Smooth muscle cell (in vitro differentiated cells): Measurements from ENCODE around the gene PACRG. TPM values are rescaled to one million over a fixed set of nuclear protein-coding genes. Genes with fewer than 3 reads are reported as not detected.

ENCODE experiments used
- DNase-seq: peaks from one replicate; lab custom pipeline; 2025; ENCODE audit not compliant: unreplicated experiment; lab: John Stamatoyannopoulos, UW
- H2AFZ ChIP-seq: fragments of 200-600 bp; sonication (generic); 2 replicates; pipeline ENCODE4 v1.6.0; 2016; ENCODE audit warnings: antibody characterized with exemption, low read depth, mild to moderate bottlenecking
- H3F3A ChIP-seq: fragments of 200-600 bp; sonication (generic); 2 replicates; pipeline ENCODE4 v1.6.0; 2017; ENCODE audit warnings: antibody characterized with exemption, low read depth
- H3K27ac ChIP-seq: fragments of 200-600 bp; sonication (generic); 2 replicates; pipeline ENCODE4 v1.5.1; 2016; ENCODE audit warnings: low read depth, mild to moderate bottlenecking
- H3K27me3 ChIP-seq: fragments of 200-600 bp; sonication (generic); 2 replicates; pipeline ENCODE4 v1.6.1; 2016; ENCODE audit warnings: low read depth, mild to moderate bottlenecking
- H3K36me3 ChIP-seq: fragments of 200-600 bp; sonication (generic); 2 replicates; pipeline ENCODE4 v1.5.1; 2016; ENCODE audit warnings: low read depth
- H3K4me1 ChIP-seq: fragments of 200-600 bp; sonication (generic); 2 replicates; pipeline ENCODE4 v1.5.1; 2016; ENCODE audit warnings: low read depth
- H3K4me2 ChIP-seq: fragments of 200-600 bp; sonication (generic); 2 replicates; pipeline ENCODE4 v1.6.0; 2016; ENCODE audit warnings: mild to moderate bottlenecking
- H3K4me3 ChIP-seq: fragments of 200-600 bp; sonication (generic); 2 replicates; pipeline ENCODE4 v1.5.1; 2016; ENCODE audit warnings: mild to moderate bottlenecking
- H3K79me2 ChIP-seq: fragments of 200-600 bp; sonication (generic); 2 replicates; pipeline ENCODE4 v1.6.0; 2016; ENCODE audit warnings: low read depth, mild to moderate bottlenecking
- H3K9ac ChIP-seq: fragments of 200-600 bp; sonication (generic); 2 replicates; pipeline ENCODE4 v1.6.0; 2016; ENCODE audit warnings: low read depth
- H3K9me3 ChIP-seq: fragments of 200-600 bp; sonication (generic); replicated peaks from 2 replicates; pipeline ENCODE4 v1.5.1; 2016; ENCODE audit warnings: low read depth
- H4K20me1 ChIP-seq: fragments of 200-600 bp; sonication (generic); 2 replicates; pipeline ENCODE4 v1.6.0; 2016; ENCODE audit warnings: low read depth
- WGBS: methylation state at CpG from one replicate; pipeline ENCODE4 v1.1.7; 2016; ENCODE audit warnings: low lambda C conversion rate; 5-methylcytosine and 5-hydroxymethylcytosine counted together
- polyA plus RNA-seq: library from polyadenylated mRNA; unstranded; fragments of >200 nt; fragmentation: Nextera tagmentation; extraction: Ambion mirVana; gene quantifications from 2 replicates; pipeline ENCODE4 v1.2.1, GENCODE V29; 2016
- total RNA-seq: library from RNA; depleted of rRNA; stranded (reverse); fragments of >200 nt; gene quantifications from 2 replicates; pipeline ENCODE4 v1.2.3, GENCODE V29; 2014
- TF ChIP-seq, protein P1 (sequence below): fragments of 200-600 bp; sonication (generic); IDR thresholded peaks from 2 replicates; pipeline ENCODE4 v1.5.1; 2017; ENCODE audit warnings: borderline replicate concordance, mild to moderate bottlenecking, antibody characterized with exemption; ENCODE audit not compliant: insufficient read depth, poor library complexity, severe bottlenecking

The PACRG gene
- total and polyA plus RNA-seq, 2 experiments from 2014 or later: not detected

DNA sequence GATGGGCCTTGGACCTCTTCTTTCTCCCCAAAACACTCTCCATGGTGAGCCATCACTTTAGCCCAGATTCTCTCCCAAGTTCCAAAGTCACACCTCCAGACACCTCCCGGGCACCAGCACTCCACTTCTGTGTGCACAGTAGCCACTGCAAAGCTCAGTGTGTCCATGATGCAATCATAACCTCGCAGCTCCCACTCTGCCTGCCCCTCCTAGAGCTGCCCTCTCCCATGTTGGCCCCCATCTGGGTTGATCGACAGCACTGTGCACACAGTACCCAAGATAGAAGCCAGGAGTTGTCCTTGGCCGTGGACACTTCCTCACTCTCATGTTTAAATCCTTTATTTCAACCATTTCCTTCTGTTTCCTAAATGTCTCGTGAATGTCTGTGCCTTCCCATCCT lies 293.3 kb downstream of the PACRG start:
- no peak overlapping the region for H3K4me3 ChIP-seq
- no peak overlapping the region for H3K9ac ChIP-seq
- H3K79me2 ChIP-seq: no peaks in the 10 kb centered on the region
- no peaks in the 10 kb centered on the region for H3F3A ChIP-seq
- H3K4me1 ChIP-seq: peaks cover 4% of the 10 kb centered on the region
- H3K36me3 ChIP-seq: no peaks in the 10 kb centered on the region
- no peak overlapping the region for H3K4me2 ChIP-seq
- no peak overlapping the region for H2AFZ ChIP-seq
- H3K27me3 ChIP-seq: no peaks in the 10 kb centered on the region
- 91% methylated on average over 5 of the region's 5 CpGs for WGBS
- H3K27ac ChIP-seq: no peak overlapping the region
- DNase-seq: no peak
- H4K20me1 ChIP-seq: no peaks in the 10 kb centered on the region
- peaks cover 3% of the 10 kb centered on the region for H3K9me3 ChIP-seq
- TF ChIP-seq, protein P1, sequence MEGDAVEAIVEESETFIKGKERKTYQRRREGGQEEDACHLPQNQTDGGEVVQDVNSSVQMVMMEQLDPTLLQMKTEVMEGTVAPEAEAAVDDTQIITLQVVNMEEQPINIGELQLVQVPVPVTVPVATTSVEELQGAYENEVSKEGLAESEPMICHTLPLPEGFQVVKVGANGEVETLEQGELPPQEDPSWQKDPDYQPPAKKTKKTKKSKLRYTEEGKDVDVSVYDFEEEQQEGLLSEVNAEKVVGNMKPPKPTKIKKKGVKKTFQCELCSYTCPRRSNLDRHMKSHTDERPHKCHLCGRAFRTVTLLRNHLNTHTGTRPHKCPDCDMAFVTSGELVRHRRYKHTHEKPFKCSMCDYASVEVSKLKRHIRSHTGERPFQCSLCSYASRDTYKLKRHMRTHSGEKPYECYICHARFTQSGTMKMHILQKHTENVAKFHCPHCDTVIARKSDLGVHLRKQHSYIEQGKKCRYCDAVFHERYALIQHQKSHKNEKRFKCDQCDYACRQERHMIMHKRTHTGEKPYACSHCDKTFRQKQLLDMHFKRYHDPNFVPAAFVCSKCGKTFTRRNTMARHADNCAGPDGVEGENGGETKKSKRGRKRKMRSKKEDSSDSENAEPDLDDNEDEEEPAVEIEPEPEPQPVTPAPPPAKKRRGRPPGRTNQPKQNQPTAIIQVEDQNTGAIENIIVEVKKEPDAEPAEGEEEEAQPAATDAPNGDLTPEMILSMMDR: no peak

- DNase-seq: no peak
- Histone ChIP-seq H3K27ac (no peak overlapping the region), H3K79me2 (no peaks in the 10 kb centered on the region), H3K36me3 (no peaks in the 10 kb centered on the region), H3K4me1 (peaks cover 3% of the 10 kb centered on the region), H4K20me1 (no peaks in the 10 kb centered on the region), H2AFZ (no peak overlapping the region), H3F3A (no peaks in the 10 kb centered on the region), H3K9ac (no peak overlapping the region), H3K4me2 (no peak overlapping the region), H3K27me3 (no peaks in the 10 kb centered on the region), H3K4me3 (no peak overlapping the region), H3K9me3 (peaks cover 3% of the 10 kb centered on the region)
- 93% methylated on average over 1 of the region's 1 CpG for WGBS
- TF ChIP-seq, protein P1: no peak
Measured at GRCh38 chr6:163023700-163024099, 295.9 kb downstream of the PACRG start.

DNA sequence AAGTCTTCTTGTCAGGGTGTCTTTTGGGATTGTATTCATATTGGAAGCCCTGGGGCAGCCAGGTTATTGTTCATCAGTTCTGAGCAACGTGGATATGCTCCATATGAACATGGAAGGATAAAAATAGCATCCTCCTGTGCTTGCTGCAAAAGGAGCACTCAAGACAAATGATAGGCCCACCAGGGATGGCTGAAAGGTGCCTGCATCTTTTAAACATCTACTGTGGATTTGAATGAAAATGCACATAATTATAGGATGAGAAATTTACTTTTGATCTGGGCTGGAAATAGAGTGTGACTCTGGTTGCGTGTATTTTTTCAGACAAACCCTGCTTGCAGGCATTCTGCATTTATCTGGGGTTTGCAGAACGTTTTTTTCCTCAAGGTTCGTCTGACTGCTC lies 299.1 kb downstream of the PACRG start:
- DNase-seq: no peak
- Histone ChIP-seq H3K4me3 (no peak overlapping the region), H3K27ac (no peak overlapping the region), H3K9me3 (peaks cover 3% of the 10 kb centered on the region), H4K20me1 (no peaks in the 10 kb centered on the region), H3K27me3 (no peaks in the 10 kb centered on the region), H3K9ac (no peak overlapping the region), H2AFZ (no peak overlapping the region), H3F3A (no peaks in the 10 kb centered on the region), H3K79me2 (no peaks in the 10 kb centered on the region), H3K36me3 (no peaks in the 10 kb centered on the region), H3K4me1 (no peaks in the 10 kb centered on the region), H3K4me2 (no peak overlapping the region)
- 85% methylated on average over 4 of the region's 4 CpGs for WGBS
- TF ChIP-seq, protein P1: no peak

GRCh38 chr6:163030980-163031379 lies 303.2 kb downstream of the PACRG start:
- no peak overlapping the region for H3K4me3 ChIP-seq
- no peak overlapping the region for H3K27ac ChIP-seq
- no peak for DNase-seq
- H2AFZ ChIP-seq: no peak overlapping the region
- H3K36me3 ChIP-seq: no peaks in the 10 kb centered on the region
- H3K4me1 ChIP-seq: no peaks in the 10 kb centered on the region
- H3K27me3 ChIP-seq: no peaks in the 10 kb centered on the region
- H3K9me3 ChIP-seq: no peaks in the 10 kb centered on the region
- H3F3A ChIP-seq: no peaks in the 10 kb centered on the region
- H3K9ac ChIP-seq: no peak overlapping the region
- no peak overlapping the region for H3K4me2 ChIP-seq
- TF ChIP-seq, protein P1: no peak
- no peaks in the 10 kb centered on the region for H3K79me2 ChIP-seq
- no peaks in the 10 kb centered on the region for H4K20me1 ChIP-seq
- 91% methylated on average over 1 of the region's 1 CpG for WGBS
